Measurements from ENCODE around the gene RPL10A.

The RPL10A gene

DNA sequence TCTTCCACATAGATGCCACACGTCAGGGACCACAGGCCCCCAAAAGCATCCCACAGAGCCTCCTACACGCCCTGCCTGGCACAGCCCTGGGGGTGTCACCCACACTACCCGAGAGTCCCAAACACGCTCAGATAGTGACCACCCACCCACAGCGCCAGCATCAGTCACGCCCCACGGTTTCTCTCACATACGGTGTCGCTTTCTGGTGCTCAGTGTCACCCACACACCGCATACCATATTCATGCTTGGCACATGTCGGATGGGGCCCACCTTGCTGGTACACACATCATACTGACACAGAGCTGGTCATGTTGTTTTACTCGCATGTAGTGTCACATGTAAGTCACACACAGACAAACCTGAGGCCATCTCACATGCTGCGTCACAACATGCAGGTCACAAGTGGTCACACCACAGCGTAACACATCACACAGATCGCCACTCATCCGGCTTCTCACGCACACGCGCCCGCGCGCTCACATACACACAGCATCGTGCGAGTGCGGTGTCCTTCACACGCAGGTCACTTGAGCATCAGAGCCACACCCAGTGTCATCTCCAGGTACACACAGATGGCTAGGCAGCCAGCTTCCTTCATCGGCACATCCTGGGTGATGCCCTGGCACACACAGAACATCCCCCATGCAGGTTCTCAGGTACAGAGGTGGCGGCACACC is 25.2 kb downstream of the RPL10A start:
- no peak for DNase-seq

- DNase-seq: no peak
These were observed 26.0 kb downstream of the RPL10A start for GRCh38 chr6:35494161-35494563.

DNA sequence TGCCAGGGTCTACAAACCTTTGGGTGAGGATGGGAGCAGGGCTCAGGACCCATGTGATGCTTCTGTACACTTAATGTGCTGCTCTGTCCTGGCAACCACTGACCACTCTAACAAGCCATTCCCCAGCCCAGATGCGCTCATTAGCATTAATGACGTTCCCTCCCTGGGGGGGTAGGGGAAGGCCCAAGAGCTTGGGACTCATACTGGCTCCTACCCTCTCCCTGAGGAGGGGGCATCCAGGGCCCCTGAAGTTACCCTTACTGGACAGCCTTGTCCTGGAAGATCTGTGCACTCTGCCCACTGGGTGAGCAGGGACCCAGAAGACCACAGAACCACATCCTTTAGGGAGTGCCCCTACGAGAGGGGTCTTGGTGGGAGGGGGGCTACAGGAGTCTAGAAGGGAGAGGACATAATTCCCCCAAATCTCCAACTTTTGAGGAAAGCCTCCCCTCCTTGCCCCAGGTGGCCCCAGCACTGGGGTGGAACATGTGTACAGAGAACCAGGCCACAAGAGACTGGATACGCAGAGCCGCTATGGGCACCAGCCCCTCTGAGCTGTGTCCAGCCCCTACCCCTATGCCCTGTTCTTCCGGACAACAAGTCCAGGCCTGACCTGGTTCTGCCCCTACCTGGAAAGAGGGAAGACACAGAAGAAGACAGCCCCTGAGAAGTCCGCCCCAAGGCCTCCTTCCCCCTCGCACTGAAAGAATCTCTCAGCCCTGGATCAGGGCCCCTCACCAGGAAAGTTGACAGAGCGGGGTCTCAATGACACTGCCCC is 27.2 kb downstream of the RPL10A start:
- no peak for DNase-seq

DNA sequence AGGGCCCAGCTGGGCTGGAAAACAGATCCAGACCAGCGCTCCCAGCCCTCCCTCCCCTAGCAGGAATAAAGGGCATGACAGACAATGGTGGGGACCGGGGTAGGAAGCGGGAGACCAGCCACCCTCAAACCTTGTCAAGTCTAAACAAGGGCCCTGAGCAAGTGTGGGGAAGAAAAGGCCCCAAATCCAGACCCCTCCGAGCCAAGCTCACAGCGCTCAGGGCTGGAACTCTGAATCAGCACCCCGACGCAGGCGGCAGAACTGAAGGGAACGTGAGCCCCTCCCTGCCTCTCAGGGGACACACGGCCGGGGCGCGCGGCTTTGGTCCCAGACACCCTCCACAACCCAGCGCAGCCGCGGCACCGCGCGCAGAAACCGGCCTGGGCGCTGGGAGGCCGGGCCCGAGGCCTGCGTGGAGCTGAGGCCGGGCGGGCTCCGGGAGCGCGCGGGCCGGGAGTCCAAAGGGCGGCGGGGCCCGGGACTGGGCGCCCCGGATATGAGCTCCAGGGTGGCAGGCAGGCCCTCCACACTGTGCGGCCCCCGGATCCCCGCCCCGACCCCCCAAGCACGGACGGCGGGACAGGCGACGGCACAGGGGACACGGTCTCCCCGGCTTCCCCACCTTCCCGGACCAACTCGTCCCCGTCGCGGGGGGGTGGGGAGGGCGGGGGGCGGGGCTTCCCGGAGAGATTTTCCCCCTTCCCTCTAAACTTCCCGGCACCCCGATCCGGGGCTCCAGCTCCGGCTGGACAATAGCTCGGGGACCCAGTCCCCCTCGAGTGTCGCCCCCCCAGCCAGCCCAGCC is 28.0 kb downstream of the RPL10A start:
- peak in 1 of 2 experiments; percentile 67 for DNase-seq

- peak in 1 of 2 experiments; percentile 69 for DNase-seq
These were observed 28.8 kb downstream of the RPL10A start, which contains the start of gene TEAD3 for GRCh38 chr6:35496841-35497570. TSS of gene TEAD3 (minus strand) at chr6:35497079.

- peak in 1 of 2 experiments; percentile 65 for DNase-seq
These were observed 29.6 kb downstream of the RPL10A start for GRCh38 chr6:35497571-35498421.

- no peak for DNase-seq
These were observed 30.3 kb downstream of the RPL10A start for GRCh38 chr6:35498422-35499067.

DNA sequence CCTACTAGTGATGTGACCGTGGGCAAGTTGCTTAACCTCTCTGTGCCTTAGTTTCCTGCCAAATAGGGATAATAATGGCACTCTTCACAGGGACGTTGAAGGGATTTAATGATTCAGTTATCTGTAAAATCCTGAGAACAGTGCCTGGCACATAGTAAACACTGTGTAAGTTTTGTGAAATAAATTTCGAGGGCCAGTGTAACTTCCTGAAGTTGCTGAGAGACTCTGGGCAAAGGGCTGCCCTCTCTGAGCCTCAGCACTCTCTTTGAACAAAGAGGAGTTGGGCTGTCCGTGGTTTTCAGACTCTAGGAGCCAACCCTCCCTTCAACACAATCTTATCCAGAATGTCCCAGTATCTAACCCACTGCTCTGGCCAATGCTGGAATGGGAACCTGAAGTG is 31.2 kb downstream of the RPL10A start:
- no peak for DNase-seq

- DNase-seq: peak in 1 of 2 experiments; percentile 29
These were observed 32.6 kb downstream of the RPL10A start for GRCh38 chr6:35500782-35501181.

DNA sequence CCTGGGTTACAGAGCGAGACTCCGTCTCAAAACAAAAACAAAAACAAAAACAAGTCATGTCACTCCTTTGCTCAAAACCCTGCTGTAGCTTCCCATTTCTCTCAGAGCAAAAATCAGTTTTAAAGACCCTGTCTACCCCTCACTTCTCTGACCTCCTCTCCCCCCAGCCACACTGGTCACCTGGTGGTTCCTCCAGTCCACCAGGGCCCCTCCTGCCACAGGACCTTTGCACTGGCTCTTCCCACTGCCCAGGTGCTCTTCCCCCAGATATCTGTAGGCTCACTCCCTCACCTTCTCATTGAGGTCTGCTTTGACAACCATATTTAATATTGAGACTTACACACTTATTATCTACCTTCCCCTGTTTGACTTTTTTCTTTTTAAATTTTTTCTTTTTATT is 33.6 kb downstream of the RPL10A start:
- no peak for DNase-seq

GRCh38 chr6:35503534-35503933 is 35.3 kb downstream of the RPL10A start:
- no peak for DNase-seq

- no peak for DNase-seq
These were observed 37.8 kb downstream of the RPL10A start for GRCh38 chr6:35505999-35506412.

DNA sequence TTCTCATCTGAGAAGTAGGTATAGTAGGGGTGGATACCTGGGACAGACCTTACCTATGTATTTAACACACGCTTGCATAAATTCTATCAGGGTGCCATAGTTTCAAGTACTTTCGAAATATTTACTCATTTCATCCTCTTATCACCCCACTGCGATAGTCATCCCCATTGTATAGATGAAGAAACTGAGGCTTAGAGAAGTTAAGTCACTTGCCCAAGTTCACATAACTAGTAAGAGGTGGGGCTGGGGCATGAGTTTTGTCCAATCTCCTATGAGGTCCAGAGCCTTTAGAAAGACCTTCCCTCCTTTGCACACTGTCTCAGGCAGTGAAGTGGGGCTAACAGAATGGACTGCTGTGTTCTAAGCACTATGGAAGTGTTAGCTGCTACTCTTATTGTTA is 38.3 kb downstream of the RPL10A start:
- no peak for DNase-seq

DNA sequence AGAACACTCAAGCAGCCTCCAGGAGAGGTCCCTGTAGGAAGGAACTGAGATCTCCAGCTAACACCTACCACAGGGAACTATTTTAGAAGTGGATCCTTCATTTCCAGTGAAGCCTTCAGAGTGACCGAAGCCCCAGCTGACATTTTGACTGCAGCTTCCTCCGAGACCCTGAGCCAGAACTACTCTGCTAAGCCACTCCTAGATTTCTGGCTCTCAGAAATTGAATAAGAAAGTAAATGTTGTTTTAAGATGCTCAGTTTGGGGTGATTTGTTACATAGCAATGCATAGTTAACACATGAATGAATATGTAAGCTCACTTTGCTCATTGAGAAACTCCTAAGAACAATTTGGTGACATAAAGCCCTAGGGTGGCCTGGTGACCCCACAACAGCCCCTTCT is 39.0 kb downstream of the RPL10A start:
- DNase-seq: no peak

DNA sequence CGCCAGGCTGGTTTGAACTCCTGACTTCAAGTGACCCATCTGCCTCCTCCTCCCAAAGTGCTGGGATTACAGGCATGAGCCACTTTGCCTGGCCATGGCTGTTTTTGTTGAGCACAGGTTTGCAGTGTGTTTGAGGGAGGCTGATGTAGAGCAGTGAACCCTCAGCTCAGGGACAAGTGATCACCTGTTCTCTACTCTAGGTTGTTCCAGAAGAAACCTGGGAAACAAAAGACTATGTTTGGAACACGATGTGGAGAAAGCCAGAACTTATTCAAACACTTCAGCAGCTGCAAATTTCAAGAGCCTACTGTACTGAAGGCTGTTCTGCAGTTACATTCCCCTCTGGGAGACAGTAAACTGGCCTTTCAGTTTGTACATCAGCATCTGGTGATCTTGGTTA is 39.8 kb downstream of the RPL10A start:
- DNase-seq: no peak

GRCh38 chr6:35508542-35508941 is 40.3 kb downstream of the RPL10A start:
- DNase-seq: peak in 1 of 2 experiments; percentile 26

DNA sequence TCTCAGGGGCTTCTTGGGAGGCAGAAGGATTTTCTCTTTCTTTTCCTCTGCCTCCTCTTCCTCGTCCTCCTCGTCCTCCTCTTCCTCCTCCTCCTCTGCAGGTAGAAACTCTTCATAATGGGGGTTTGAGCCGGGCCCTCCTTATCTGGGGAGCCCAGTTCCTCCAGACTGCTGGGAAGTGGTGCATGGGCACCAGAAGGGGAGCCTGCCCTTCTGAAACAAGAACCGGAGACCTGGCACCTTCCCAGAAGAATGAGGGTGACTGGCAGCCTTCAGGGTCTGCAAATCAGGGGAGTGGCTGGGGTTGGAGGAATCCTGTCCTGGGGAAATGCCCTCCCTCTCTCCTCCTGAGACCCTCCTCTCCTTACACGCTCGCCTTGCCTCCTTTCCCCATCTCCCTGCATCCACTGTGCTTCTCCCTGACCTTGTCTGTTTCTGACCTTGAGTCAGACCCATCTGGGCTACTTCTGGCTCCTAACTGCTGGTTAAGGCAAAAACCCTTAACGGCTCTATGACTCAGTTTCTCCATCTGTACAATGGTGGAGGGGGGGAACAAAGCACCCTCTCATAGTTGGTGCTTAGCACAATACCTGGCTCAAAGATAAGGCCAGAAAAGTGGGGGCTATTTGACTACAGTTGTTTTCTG is 42.8 kb downstream of the RPL10A start:
- no peak for DNase-seq

DNA sequence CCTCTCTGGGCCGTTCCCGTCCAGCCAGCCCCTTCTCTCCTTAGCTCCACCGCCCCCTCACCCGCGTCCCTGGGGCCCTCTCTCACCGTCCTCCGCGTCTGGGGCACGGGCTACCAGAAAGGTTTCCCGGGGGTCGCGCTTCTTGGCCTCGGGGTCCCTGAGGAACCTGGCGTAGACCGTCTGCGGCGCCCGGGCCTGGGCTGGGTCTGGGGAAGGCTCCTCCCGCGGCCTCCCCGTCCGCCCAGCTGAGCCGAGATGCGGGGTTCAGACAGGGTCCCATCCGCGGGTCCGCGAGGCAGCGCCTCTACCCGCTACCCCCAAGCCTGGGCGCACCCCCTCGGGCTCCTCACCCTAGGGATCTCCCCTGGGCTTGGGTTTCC is 43.4 kb downstream of the RPL10A start:
- no peak for DNase-seq

DNA sequence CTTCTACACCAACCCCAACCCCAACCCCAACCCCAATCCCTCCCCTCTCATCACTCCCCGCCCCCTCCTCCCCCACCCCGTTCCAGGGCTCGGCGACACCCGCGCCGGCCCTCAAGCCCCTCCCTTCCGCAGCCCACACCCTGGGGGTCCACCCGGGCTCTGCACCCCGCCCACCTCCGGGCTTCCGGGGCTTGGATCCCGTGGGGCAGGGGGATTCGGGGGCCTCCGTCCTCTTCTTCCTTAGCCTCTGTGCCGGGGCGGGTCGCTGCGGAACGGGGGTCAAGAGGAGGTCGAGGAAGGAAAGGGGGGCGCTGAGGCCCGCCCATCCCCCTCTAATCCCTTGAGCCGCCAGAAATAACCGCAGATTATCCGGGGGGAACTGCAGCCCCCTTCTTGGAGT is 43.8 kb downstream of the RPL10A start:
- no peak for DNase-seq

GRCh38 chr6:35512740-35513139 is 44.5 kb downstream of the RPL10A start, which contains the start of gene TULP1:
TSS of gene TULP1 (minus strand) at chr6:35512896. CDS start at chr6:35512858, 38 bp downstream.
- DNase-seq: no peak

- DNase-seq: no peak
These were observed 46.4 kb downstream of the RPL10A start for GRCh38 chr6:35514587-35514986.

All from NCI-H526 (cell line).